ENCODE measurements around the gene GLYR1.

GLYR1 gene

DNA sequence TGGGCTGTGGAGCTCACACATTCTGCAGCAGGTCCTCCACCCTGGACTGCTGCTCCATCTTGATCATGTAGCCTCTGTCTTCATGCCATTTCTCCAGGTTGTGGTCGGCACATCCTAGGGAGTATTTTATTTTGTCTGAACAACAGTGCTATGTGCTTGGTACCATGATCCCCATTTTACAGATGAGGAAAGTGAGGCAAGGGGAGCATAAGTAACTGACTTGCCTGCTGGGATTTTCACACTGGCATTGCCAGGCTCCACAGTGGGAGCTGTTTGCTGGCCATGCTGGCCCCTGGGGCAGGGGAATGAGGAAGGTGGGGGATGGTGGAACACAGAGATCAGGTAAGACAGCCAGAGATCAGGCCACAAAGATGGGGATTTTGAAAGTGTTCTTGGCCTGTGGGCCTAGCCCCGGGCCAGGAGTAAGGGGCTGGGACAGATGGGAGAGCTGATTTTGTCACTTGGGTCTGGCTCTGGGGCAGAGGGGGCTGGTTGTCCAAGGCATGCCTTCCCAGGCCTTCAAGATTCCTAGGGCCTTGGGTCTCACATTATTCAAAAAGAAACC, 70.9 kb downstream of the GLYR1 start:
- Histone ChIP-seq H3K27ac (no peak overlapping the region), H3K9me3 (ENCODE audit: severe bottlenecking) (peaks cover 6% of the 10 kb centered on the region), H3K4me3 (ENCODE audit: low read depth, low read length) (no peak overlapping the region), H3K36me3 (no peaks in the 10 kb centered on the region), H3K27me3 (ENCODE audit: insufficient read depth, low read depth, severe bottlenecking) (no peaks in the 10 kb centered on the region)
- no peak for DNase-seq
- TF ChIP-seq, protein P1, sequence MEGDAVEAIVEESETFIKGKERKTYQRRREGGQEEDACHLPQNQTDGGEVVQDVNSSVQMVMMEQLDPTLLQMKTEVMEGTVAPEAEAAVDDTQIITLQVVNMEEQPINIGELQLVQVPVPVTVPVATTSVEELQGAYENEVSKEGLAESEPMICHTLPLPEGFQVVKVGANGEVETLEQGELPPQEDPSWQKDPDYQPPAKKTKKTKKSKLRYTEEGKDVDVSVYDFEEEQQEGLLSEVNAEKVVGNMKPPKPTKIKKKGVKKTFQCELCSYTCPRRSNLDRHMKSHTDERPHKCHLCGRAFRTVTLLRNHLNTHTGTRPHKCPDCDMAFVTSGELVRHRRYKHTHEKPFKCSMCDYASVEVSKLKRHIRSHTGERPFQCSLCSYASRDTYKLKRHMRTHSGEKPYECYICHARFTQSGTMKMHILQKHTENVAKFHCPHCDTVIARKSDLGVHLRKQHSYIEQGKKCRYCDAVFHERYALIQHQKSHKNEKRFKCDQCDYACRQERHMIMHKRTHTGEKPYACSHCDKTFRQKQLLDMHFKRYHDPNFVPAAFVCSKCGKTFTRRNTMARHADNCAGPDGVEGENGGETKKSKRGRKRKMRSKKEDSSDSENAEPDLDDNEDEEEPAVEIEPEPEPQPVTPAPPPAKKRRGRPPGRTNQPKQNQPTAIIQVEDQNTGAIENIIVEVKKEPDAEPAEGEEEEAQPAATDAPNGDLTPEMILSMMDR (IDR thresholded peaks at IDR 0.05; ENCODE audit: low read depth, low read length): no peak

DNA sequence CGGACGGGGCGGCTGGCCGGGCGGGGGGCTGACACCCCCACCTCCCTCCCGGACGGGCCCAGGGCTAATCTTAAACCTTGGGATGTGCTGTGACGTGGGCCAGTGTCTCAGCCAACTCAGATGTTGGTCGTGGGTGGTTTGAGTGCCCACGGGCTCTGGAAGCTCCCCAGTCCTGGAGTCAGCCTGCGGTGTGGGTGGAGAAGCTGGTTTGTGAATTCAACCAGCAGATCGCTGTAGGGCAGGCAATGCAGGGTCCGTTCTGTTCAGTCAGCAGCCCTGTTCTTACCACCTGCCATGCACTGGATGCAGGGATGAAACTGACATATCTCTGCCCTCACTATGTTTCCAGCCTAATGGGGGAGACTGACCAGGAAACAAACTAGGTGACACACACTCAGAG, 72.1 kb downstream of the GLYR1 start:
- Histone ChIP-seq H3K4me3 (ENCODE audit: low read depth, low read length) (no peak overlapping the region), H3K36me3 (no peaks in the 10 kb centered on the region), H3K9me3 (ENCODE audit: severe bottlenecking) (peaks cover 6% of the 10 kb centered on the region), H3K27me3 (ENCODE audit: insufficient read depth, low read depth, severe bottlenecking) (no peaks in the 10 kb centered on the region), H3K27ac (peak overlapping the region; percentile 82)
- TF ChIP-seq, protein P1 (IDR thresholded peaks at IDR 0.05; ENCODE audit: low read depth, low read length): no peak
- DNase-seq: no peak

DNA sequence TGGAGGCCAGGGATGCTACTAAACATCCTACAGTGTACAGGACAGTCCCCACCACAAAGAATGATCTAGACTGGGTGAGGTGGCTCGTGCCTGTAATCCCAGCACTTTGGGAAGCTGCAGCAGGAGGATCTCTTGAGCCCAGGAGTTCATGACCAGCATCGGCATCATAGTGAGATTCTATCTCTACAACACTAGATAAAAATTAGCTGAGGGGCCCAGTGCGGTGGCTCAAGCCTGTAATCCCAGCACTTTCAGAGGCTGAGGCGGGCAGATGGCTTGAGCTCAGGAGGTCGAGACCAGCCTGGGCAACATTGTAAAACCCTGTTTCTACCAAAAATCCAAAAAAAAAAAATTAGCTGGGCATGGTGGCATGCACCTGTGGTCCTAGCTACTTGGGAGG, 74.7 kb downstream of the GLYR1 start:
- TF ChIP-seq, protein P1 (IDR thresholded peaks at IDR 0.05; ENCODE audit: low read depth, low read length): no peak
- peak; percentile 54 for DNase-seq
- H3K9me3 ChIP-seq (ENCODE audit: severe bottlenecking): peaks cover 6% of the 10 kb centered on the region
- no peak overlapping the region for H3K4me3 ChIP-seq (ENCODE audit: low read depth, low read length)
- H3K27me3 ChIP-seq (ENCODE audit: insufficient read depth, low read depth, severe bottlenecking): no peaks in the 10 kb centered on the region
- peak overlapping the region; percentile 66 for H3K27ac ChIP-seq
- H3K36me3 ChIP-seq: no peaks in the 10 kb centered on the region

DNA sequence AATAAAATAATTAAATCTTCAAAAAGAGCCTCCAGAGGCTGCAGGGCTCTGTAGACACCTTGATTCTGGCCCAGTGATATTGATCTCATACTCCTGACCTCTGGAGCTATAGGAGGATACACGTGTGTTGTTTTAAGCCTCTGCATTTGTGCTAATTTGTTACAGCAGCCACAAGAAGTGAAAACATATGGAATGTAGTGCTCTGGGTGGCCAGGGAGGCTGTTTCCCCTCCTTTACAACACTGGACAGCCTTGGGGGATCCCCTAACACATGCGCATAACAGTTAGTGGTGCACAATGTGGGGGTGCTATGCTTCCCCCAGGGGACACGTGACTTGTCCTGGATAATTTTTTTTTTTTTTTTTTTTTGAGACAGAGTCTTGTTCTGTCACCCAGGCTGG, 75.4 kb downstream of the GLYR1 start:
- H3K27me3 ChIP-seq (ENCODE audit: insufficient read depth, low read depth, severe bottlenecking): no peaks in the 10 kb centered on the region
- no peak overlapping the region for H3K4me3 ChIP-seq (ENCODE audit: low read depth, low read length)
- H3K27ac ChIP-seq: peak overlapping the region; percentile 66
- DNase-seq: no peak
- H3K36me3 ChIP-seq: no peaks in the 10 kb centered on the region
- TF ChIP-seq, protein P1 (IDR thresholded peaks at IDR 0.05; ENCODE audit: low read depth, low read length): no peak
- peaks cover 6% of the 10 kb centered on the region for H3K9me3 ChIP-seq (ENCODE audit: severe bottlenecking)

DNA sequence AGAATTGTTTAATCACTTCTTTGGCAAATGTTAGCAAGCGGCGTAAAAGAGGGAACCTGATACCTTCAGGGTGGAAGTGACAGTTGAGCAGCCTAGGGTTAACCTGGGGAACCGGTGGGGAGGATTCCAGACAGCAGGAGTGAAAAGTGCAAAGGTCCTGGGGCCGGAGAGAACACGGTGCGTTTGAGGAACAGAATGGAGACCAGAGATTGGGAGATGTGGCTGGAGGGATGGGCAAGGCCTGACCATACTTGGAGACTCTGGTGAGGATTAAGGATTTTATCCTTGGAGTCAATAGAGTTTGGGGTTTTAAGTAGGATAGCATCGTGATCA, 77.8 kb downstream of the GLYR1 start:
- DNase-seq: peak; percentile 46
- Histone ChIP-seq H3K9me3 (ENCODE audit: severe bottlenecking) (no peaks in the 10 kb centered on the region), H3K27me3 (ENCODE audit: insufficient read depth, low read depth, severe bottlenecking) (no peaks in the 10 kb centered on the region), H3K4me3 (ENCODE audit: low read depth, low read length) (no peak overlapping the region), H3K36me3 (peaks cover 11% of the 10 kb centered on the region), H3K27ac (no peak overlapping the region)
- TF ChIP-seq, protein P1 (IDR thresholded peaks at IDR 0.05; ENCODE audit: low read depth, low read length): no peak
